Fibroblast of gingiva (primary cell): ENCODE measurements around the gene SAP30BP.

Experiments
- DNase-seq: peaks from one replicate; pipeline ENCODE4 v3.0.0-alpha.2; 2011; ENCODE audit warnings: low read depth

The SAP30BP gene

GRCh38 chr17:75720656-75721462 lies 53.7 kb downstream of the SAP30BP start, which contains the start of gene ITGB4:
TSS of gene ITGB4 (plus strand) at chr17:75721459. CDS start at chr17:75724704, 3,245 bp downstream.
- DNase-seq: no peak

DNA sequence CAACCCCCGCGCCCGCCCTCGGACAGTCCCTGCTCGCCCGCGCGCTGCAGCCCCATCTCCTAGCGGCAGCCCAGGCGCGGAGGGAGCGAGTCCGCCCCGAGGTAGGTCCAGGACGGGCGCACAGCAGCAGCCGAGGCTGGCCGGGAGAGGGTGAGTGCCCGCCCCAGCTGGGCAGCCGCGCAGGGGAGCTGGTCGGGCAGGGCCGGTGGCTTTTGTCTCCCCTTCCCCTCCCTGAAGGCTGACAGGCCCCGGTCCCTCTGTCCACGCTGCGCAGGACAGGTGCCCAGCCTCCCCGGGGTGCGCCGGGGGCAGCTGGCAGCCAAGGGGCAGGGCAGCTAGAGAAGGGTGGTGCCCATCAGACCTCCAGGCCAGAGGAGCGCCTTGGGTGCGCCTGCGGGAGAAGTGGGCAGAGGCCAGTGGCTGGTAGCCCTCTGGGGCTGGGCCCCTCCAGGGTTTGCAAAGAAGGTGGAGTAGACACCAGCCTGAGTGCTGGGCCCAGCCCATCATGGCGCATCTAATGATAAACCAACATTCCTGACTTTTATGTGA lies 54.4 kb downstream of the SAP30BP start:
- DNase-seq: no peak

- DNase-seq: no peak
Observed at GRCh38 chr17:75722076-75722475, 54.9 kb downstream of the SAP30BP start.

DNA sequence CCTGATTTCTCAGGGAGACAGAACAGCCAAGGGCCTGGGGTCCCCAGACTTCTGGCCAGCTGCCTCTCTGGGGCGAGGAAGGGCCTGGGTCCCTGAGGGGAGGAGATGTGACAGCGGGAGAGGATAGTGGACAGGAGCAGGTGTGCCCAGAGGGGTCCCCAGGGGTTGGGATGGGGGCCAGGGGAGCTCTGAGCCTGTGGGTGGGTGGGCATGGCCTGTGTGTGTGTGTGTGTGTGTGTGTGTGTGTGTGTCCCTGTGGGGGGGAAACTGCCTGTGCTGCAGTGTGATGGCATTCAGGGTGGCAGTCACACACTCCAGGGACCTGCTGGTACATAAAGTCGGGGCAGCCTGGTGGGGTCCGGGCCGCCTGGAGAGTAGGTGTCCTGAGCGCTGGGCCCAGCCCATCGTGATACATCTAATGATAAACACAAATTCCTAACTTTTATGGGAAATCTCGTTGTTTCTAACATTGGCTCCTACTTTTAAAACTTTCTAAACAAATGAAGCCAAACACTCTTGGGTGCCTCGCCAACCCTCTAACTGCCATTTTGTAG lies 55.5 kb downstream of the SAP30BP start:
- DNase-seq: no peak

DNA sequence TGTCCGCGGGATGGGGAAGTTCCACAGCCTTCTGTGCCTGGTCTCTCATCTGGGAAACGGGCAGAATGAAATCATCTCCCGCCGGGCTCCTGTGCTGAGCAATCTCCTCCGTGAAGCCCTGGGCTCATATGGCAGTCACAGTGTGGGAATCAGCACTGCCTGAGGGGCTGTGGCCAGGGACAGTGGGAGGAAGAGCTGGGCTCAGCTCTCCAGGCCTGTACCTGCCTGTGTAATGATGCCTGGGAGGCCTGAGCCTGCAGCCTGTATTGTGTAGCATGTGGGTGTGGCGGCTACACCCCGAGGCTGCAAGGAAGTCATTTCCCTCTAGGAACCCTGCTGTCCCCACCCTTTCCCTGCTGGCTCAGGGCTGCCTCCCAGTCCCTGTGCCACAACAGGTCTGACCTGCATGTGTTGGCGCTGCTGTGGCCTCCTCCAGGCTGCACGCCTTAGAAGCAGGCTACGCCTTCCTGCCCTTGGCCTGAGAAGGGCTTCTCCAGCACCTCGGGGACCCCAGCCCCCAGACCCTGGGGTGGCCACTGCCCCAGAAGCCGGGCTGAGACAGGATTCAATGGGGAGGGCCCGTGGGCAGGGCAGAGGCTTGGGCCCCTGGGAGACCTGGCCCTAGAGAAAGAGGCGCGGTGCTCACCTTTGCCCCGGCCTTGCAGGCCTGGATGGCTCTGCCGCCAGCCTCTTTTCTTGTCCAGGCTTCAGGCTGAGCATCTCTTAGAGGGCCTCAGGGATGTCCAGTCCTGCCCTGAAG lies 56.2 kb downstream of the SAP30BP start:
- DNase-seq: no peak

GRCh38 chr17:75724016-75725003 lies 57.2 kb downstream of the SAP30BP start:
- no peak for DNase-seq

DNA sequence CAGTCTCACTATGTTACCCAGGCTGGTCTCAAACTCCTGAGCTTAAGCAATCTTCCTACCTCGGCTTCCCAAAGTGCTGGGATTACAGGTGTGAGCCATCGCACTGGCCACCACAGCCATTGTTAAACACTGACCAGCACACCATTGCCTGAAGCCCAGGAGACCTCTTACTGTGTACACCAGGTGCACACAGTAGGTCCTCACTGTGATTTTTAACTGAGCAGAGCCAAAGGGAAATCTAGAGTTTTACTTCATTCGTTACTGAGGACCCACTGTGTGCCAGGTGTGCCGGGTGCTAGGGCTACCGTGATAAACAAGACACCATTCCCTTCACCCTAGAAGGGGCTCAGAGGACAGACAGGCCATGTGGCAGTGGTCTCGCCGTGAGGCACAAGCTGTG lies 58.4 kb downstream of the SAP30BP start:
- no peak for DNase-seq

DNA sequence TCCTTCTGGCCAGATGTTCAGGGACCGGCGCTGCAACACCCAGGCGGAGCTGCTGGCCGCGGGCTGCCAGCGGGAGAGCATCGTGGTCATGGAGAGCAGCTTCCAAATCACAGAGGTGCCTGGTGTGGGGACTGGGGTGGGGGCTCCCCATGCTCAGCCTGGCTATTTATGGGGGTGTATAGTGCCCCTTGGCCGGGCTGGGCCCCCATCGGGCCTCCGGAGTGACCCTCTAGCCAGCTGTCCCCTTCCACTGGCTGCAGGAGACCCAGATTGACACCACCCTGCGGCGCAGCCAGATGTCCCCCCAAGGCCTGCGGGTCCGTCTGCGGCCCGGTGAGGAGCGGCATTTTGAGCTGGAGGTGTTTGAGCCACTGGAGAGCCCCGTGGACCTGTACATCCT lies 60.3 kb downstream of the SAP30BP start:
- DNase-seq: no peak

DNA sequence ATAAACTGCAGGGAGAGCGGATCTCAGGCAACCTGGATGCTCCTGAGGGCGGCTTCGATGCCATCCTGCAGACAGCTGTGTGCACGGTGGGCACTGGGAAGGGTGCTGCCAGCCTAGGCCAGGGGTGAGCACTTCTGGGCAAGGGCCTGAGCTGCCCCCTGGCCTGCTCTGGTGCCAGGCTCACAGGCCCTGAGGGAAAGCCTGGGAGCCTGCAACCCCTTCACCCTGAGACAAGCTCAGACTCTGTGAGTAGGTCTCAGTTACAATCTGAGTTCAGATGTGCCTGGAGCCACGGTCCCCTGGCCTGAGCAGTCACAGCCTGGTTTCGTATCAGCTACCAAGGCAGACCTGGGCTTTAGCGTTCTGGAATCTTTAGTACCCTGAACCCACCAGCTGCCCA lies 62.2 kb downstream of the SAP30BP start:
- no peak for DNase-seq

DNA sequence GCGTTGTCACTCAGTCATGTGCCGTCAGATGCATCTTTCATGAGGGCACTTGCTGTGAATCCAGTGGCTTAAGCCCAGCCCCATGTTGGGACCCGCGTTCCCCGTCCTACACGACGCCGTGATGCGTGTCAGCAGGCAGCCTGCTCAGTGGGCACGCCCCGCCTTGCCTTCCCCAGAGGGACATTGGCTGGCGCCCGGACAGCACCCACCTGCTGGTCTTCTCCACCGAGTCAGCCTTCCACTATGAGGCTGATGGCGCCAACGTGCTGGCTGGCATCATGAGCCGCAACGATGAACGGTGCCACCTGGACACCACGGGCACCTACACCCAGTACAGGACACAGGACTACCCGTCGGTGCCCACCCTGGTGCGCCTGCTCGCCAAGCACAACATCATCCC lies 62.9 kb downstream of the SAP30BP start:
- DNase-seq: no peak

GRCh38 chr17:75731086-75731715 lies 64.1 kb downstream of the SAP30BP start:
- DNase-seq: no peak

- DNase-seq: no peak
Observed at GRCh38 chr17:75731716-75732498, 64.8 kb downstream of the SAP30BP start.

- no peak for DNase-seq
Observed at GRCh38 chr17:75733471-75733870, 66.3 kb downstream of the SAP30BP start.

GRCh38 chr17:75734674-75735294 lies 67.6 kb downstream of the SAP30BP start:
- no peak for DNase-seq

- DNase-seq: no peak
Observed at GRCh38 chr17:75736173-75736835, 69.2 kb downstream of the SAP30BP start.

GRCh38 chr17:75737133-75737962 lies 70.2 kb downstream of the SAP30BP start:
- no peak for DNase-seq

- peak; percentile 29 for DNase-seq
Observed at GRCh38 chr17:75738218-75738802, 71.2 kb downstream of the SAP30BP start.

GRCh38 chr17:75739174-75739573 lies 72.0 kb downstream of the SAP30BP start:
- no peak for DNase-seq
